ENCODE measurements around the gene GPR12.

- TF ChIP-seq, protein P1, sequence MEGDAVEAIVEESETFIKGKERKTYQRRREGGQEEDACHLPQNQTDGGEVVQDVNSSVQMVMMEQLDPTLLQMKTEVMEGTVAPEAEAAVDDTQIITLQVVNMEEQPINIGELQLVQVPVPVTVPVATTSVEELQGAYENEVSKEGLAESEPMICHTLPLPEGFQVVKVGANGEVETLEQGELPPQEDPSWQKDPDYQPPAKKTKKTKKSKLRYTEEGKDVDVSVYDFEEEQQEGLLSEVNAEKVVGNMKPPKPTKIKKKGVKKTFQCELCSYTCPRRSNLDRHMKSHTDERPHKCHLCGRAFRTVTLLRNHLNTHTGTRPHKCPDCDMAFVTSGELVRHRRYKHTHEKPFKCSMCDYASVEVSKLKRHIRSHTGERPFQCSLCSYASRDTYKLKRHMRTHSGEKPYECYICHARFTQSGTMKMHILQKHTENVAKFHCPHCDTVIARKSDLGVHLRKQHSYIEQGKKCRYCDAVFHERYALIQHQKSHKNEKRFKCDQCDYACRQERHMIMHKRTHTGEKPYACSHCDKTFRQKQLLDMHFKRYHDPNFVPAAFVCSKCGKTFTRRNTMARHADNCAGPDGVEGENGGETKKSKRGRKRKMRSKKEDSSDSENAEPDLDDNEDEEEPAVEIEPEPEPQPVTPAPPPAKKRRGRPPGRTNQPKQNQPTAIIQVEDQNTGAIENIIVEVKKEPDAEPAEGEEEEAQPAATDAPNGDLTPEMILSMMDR (IDR thresholded peaks at IDR 0.05) = no peak
- no peak for TF ChIP-seq POLR2A (IDR thresholded peaks at IDR 0.05)
Measured at GRCh38 chr13:26749285-26749684, 11.3 kb downstream of the GPR12 start.

Data from adrenal gland (tissue), 5 donors.